ENCODE measurements around the gene HIVEP2. TPM values are rescaled to one million over a fixed set of nuclear protein-coding genes. Genes with fewer than 3 reads are reported as not detected.
A peak's percentile ranks its signal among the peaks of the same experiment; 100 is the strongest.

The HIVEP2 gene
- total RNA-seq, 2 donors from 2014 or later: 25.8 to 30.8 TPM

- Mint-ChIP-seq H3K27me3 (ENCODE audit: low read depth) (no peaks in the 10 kb centered on the region), H3K36me3 (ENCODE audit: insufficient read depth in 2 of 2) (peaks cover 2 to 13% of the 10 kb centered on the region in 2 donors), H3K9me3 (peaks cover 0 to 3% of the 10 kb centered on the region in 2 donors), H3K27ac (peak overlapping the region; percentile 98), H3K4me3 (peak overlapping the region; percentile 72 to 82), H3K4me1 (ENCODE audit: low read depth) (peaks cover 90% of the 10 kb centered on the region)
- ATAC-seq (replicated peaks in 1 of 2) (no peak), DNase-seq (no peak)
These were observed 87.7 kb downstream of the HIVEP2 start for GRCh38 chr6:142857233-142857761.

GRCh38 chr6:142856624-142857232, 88.2 kb downstream of the HIVEP2 start:
- ATAC-seq (replicated peaks in 1 of 2) (peak; percentile 71), DNase-seq (peak; percentile 64 to 67)
- Mint-ChIP-seq H3K4me3 (peak overlapping the region; percentile 72 to 82), H3K27me3 (ENCODE audit: low read depth) (no peaks in the 10 kb centered on the region), H3K36me3 (ENCODE audit: insufficient read depth in 2 of 2) (peaks cover 2 to 13% of the 10 kb centered on the region in 2 donors), H3K9me3 (peaks cover 0 to 3% of the 10 kb centered on the region in 2 donors), H3K27ac (peak overlapping the region; percentile 98), H3K4me1 (ENCODE audit: low read depth) (peaks cover 95% of the 10 kb centered on the region)

GRCh38 chr6:142855893-142856623, 88.9 kb downstream of the HIVEP2 start:
- peak; percentile 59 to 71 for ATAC-seq (replicated peaks in 1 of 2)
- Mint-ChIP-seq H3K9me3 (peaks cover 0 to 3% of the 10 kb centered on the region in 2 donors), H3K4me1 (ENCODE audit: low read depth) (peaks cover 95% of the 10 kb centered on the region), H3K4me3 (peak overlapping the region; percentile 72 to 82), H3K27ac (peak overlapping the region; percentile 98), H3K36me3 (ENCODE audit: insufficient read depth in 2 of 2) (peaks cover 2 to 13% of the 10 kb centered on the region in 2 donors), H3K27me3 (ENCODE audit: low read depth) (no peaks in the 10 kb centered on the region)
- peak; percentile 52 to 54 for DNase-seq

- Mint-ChIP-seq H3K27me3 (ENCODE audit: low read depth) (no peaks in the 10 kb centered on the region), H3K4me1 (ENCODE audit: low read depth) (peaks cover 99% of the 10 kb centered on the region), H3K36me3 (ENCODE audit: insufficient read depth in 2 of 2) (peaks cover 2 to 13% of the 10 kb centered on the region in 2 donors), H3K4me3 (peak overlapping the region; percentile 72 to 82), H3K9me3 (peaks cover 0 to 3% of the 10 kb centered on the region in 2 donors), H3K27ac (peak overlapping the region; percentile 98)
- ATAC-seq (replicated peaks in 1 of 2): no peak
- no peak for DNase-seq
These were observed 90.1 kb downstream of the HIVEP2 start for GRCh38 chr6:142854589-142855488.

- H3K4me3 Mint-ChIP-seq: peak overlapping the region; percentile 72 to 82
These were observed 91.5 kb downstream of the HIVEP2 start for GRCh38 chr6:142853244-142854180.

GRCh38 chr6:142851601-142852000, 93.4 kb downstream of the HIVEP2 start:
- Mint-ChIP-seq H3K27ac (peak overlapping the region; percentile 99), H3K4me3 (peak overlapping the region; percentile 65 to 89), H3K4me1 (ENCODE audit: low read depth) (peaks cover 99% of the 10 kb centered on the region), H3K36me3 (ENCODE audit: insufficient read depth in 2 of 2) (peaks cover 0 to 2% of the 10 kb centered on the region in 2 donors), H3K27me3 (ENCODE audit: low read depth) (no peaks in the 10 kb centered on the region), H3K9me3 (no peaks in the 10 kb centered on the region)
- no peak for DNase-seq
- ATAC-seq (replicated peaks in 1 of 2): peak; percentile 64 to 66

More at GRCh38 chr6:142853244-142854180, 91.5 kb downstream of the HIVEP2 start:
- H3K36me3 Mint-ChIP-seq (ENCODE audit: insufficient read depth in 2 of 2): peaks cover 0 to 2% of the 10 kb centered on the region in 2 donors
- H3K4me1 Mint-ChIP-seq (ENCODE audit: low read depth): peaks cover 99% of the 10 kb centered on the region
- ATAC-seq (replicated peaks in 1 of 2) (no peak), DNase-seq (no peak)
- H3K9me3 Mint-ChIP-seq: no peaks in the 10 kb centered on the region
- no peaks in the 10 kb centered on the region for H3K27me3 Mint-ChIP-seq (ENCODE audit: low read depth)
- H3K27ac Mint-ChIP-seq: peak overlapping the region; percentile 52

- peak overlapping the region; percentile 65 to 89 for H3K4me3 Mint-ChIP-seq
- DNase-seq: peak; percentile 56 to 68
- no peaks in the 10 kb centered on the region for H3K9me3 Mint-ChIP-seq
- peak; percentile 76 to 77 for ATAC-seq (replicated peaks in 1 of 2)
- no peaks in the 10 kb centered on the region for H3K27me3 Mint-ChIP-seq (ENCODE audit: low read depth)
- peaks cover 0 to 2% of the 10 kb centered on the region in 2 donors for H3K36me3 Mint-ChIP-seq (ENCODE audit: insufficient read depth in 2 of 2)
- peaks cover 99% of the 10 kb centered on the region for H3K4me1 Mint-ChIP-seq (ENCODE audit: low read depth)
- peak overlapping the region; percentile 99 for H3K27ac Mint-ChIP-seq
These were observed 94.1 kb downstream of the HIVEP2 start for GRCh38 chr6:142850679-142851423.

- H3K4me1 Mint-ChIP-seq (ENCODE audit: low read depth): peaks cover 99% of the 10 kb centered on the region
- peak overlapping the region in 1 of 2 donors; percentile 46 for H3K4me3 Mint-ChIP-seq
- DNase-seq: no peak
- no peak for ATAC-seq (replicated peaks in 1 of 2)
- peak overlapping the region; percentile 83 for H3K27ac Mint-ChIP-seq
- peaks cover 0 to 2% of the 10 kb centered on the region in 2 donors for H3K36me3 Mint-ChIP-seq (ENCODE audit: insufficient read depth in 2 of 2)
- H3K9me3 Mint-ChIP-seq: no peaks in the 10 kb centered on the region
- H3K27me3 Mint-ChIP-seq (ENCODE audit: low read depth): no peaks in the 10 kb centered on the region
These were observed 96.0 kb downstream of the HIVEP2 start for GRCh38 chr6:142848976-142849375.

- Mint-ChIP-seq H3K27ac (peak overlapping the region; percentile 83), H3K9me3 (no peaks in the 10 kb centered on the region), H3K36me3 (ENCODE audit: insufficient read depth in 2 of 2) (peaks cover 0 to 2% of the 10 kb centered on the region in 2 donors), H3K27me3 (ENCODE audit: low read depth) (no peaks in the 10 kb centered on the region), H3K4me1 (ENCODE audit: low read depth) (peaks cover 99% of the 10 kb centered on the region), H3K4me3 (peak overlapping the region in 1 of 2 donors; percentile 66)
- ATAC-seq (replicated peaks in 1 of 2) (no peak), DNase-seq (no peak)
These were observed 96.8 kb downstream of the HIVEP2 start for GRCh38 chr6:142848156-142848555.

GRCh38 chr6:142846883-142847287, 98.1 kb downstream of the HIVEP2 start:
- no peaks in the 10 kb centered on the region for H3K9me3 Mint-ChIP-seq
- H3K27ac Mint-ChIP-seq: peak overlapping the region; percentile 99
- H3K4me3 Mint-ChIP-seq: peak overlapping the region; percentile 75 to 99
- H3K4me1 Mint-ChIP-seq (ENCODE audit: low read depth): peaks cover 99% of the 10 kb centered on the region
- H3K36me3 Mint-ChIP-seq (ENCODE audit: insufficient read depth in 2 of 2): no peaks in the 10 kb centered on the region
- no peaks in the 10 kb centered on the region for H3K27me3 Mint-ChIP-seq (ENCODE audit: low read depth)
- ATAC-seq (replicated peaks in 1 of 2) (no peak), DNase-seq (no peak)

- DNase-seq: no peak
These were observed 98.5 kb downstream of the HIVEP2 start for GRCh38 chr6:142846459-142846831.

More at GRCh38 chr6:142846459-142846831, 98.5 kb downstream of the HIVEP2 start:
- Mint-ChIP-seq H3K27ac (peak overlapping the region; percentile 99), H3K4me1 (ENCODE audit: low read depth) (peaks cover 99% of the 10 kb centered on the region), H3K27me3 (ENCODE audit: low read depth) (no peaks in the 10 kb centered on the region), H3K9me3 (no peaks in the 10 kb centered on the region), H3K36me3 (ENCODE audit: insufficient read depth in 2 of 2) (no peaks in the 10 kb centered on the region), H3K4me3 (peak overlapping the region; percentile 75 to 99)
- ATAC-seq (replicated peaks in 1 of 2): peak; percentile 23 to 31

All from activated T-cell treated with anti-CD3 and anti-CD28 coated beads, Interleukin-2, amount 50 U/mL, for 72 hours (primary cell).